MM.1S (cell line): ENCODE results near the gene FHIT.

Experiments used
- EZH2 ChIP-seq: fragments of 300-600 bp; sonication (generic); optimal IDR thresholded peaks from 2 replicates; pipeline ENCODE3; 2017; ENCODE audit warnings: low read depth, mild to moderate bottlenecking, antibody characterized with exemption, low read length, mixed read lengths
- EZH2phosphoT487 ChIP-seq: fragments of 300-600 bp; sonication (generic); IDR thresholded peaks from 2 replicates; pipeline ENCODE4 v1.6.1; 2018; ENCODE audit warnings: antibody characterized with exemption, low read length
- TF ChIP-seq, protein P1 (sequence below): fragments of 300-600 bp; sonication (generic); IDR thresholded peaks from 2 replicates; pipeline ENCODE4 v1.5.1; 2016; ENCODE audit warnings: antibody characterized with exemption, low read length, mixed read lengths

DNA sequence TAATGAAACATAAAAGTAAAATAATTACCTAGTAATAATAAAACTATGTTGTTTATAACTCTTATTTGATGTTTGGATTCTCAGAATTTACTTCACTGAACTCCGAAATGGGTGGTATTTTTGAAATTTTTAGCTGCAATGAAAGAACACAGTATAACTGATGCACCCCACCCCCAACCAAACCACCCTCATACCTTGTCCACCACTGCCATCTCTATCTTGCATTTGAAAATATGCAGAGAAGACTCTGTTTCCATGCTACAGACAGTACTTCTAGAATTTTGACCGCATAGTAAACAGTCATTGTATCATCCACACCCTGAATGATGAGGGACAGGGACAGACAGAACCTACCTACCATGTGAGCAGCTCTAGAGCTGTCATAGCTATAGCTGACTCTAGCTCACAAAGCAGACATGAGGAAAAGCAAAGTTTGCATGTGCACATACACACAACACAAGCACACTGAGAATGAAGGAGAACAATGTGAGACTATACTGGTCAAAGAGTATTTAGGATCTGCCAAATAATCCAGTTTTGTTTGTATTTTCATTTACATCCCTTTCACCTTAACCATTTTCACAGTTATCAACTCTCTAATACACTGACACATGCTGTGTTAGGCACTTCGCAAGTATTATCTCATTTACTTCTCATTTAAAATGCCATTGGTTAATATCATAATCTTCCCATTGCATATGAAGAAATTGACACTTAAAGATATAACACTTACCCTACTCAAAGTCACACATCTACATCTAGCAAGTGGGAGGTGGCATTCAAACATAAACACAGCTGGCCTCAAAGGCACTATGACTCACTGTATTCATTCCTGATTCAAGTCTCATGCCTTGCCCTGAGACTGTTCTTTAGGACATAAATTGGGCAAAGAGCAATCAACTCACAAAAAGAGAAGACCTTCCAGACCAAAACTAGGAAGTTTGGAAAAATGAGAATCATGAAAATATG, 1186.8 kb downstream of the FHIT start:
- TF ChIP-seq, protein P1, sequence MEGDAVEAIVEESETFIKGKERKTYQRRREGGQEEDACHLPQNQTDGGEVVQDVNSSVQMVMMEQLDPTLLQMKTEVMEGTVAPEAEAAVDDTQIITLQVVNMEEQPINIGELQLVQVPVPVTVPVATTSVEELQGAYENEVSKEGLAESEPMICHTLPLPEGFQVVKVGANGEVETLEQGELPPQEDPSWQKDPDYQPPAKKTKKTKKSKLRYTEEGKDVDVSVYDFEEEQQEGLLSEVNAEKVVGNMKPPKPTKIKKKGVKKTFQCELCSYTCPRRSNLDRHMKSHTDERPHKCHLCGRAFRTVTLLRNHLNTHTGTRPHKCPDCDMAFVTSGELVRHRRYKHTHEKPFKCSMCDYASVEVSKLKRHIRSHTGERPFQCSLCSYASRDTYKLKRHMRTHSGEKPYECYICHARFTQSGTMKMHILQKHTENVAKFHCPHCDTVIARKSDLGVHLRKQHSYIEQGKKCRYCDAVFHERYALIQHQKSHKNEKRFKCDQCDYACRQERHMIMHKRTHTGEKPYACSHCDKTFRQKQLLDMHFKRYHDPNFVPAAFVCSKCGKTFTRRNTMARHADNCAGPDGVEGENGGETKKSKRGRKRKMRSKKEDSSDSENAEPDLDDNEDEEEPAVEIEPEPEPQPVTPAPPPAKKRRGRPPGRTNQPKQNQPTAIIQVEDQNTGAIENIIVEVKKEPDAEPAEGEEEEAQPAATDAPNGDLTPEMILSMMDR, result no peak
- no peak for TF ChIP-seq EZH2phosphoT487
- no peak for TF ChIP-seq EZH2
